ENCODE measurements around the gene UBE2J2.

The UBE2J2 gene

DNA sequence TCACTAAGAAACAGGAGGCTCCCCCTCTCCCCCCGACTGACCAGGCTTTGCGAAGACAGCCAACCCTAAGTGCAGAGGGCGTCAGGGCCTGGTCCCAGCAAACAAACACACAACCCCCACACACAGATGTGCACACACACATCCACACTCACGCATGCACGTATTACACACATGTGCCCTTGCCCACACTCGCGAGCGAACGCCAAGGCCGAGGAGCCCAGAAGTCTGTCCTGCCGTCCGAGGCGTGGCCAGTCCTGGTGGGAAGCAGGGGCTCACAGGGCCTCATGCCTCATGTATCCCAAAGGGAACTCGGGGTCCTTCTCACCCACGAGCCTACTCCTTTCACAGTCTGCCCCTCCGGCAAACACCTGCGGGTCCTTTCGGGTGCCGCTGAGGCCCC lies 43.9 kb downstream of the UBE2J2 start:
- no peak for DNase-seq

- no peak for DNase-seq
Measured at GRCh38 chr1:1228596-1229321, 44.9 kb downstream of the UBE2J2 start.

DNA sequence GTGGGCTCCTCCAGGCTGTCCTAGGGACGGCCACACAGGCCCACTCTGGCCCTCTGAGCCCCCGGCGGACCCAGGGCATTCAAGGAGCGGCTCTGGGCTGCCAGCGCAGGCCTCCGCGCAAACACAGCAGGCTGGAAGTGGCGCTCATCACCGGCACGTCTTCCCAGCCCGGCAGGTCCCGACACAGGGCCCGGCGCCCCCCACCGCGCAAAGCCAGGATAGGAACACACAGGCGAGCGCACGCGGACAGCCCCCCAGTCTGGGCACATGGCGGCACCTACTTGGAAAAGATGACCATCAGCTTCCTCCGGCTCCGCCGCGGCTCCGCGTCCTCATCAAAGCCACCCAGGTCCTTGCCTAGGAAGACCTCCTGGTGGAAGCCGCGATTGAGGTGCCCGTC lies 45.5 kb downstream of the UBE2J2 start:
- DNase-seq, result no peak

- DNase-seq, result no peak
Measured at GRCh38 chr1:1227386-1227785, 46.3 kb downstream of the UBE2J2 start.

DNA sequence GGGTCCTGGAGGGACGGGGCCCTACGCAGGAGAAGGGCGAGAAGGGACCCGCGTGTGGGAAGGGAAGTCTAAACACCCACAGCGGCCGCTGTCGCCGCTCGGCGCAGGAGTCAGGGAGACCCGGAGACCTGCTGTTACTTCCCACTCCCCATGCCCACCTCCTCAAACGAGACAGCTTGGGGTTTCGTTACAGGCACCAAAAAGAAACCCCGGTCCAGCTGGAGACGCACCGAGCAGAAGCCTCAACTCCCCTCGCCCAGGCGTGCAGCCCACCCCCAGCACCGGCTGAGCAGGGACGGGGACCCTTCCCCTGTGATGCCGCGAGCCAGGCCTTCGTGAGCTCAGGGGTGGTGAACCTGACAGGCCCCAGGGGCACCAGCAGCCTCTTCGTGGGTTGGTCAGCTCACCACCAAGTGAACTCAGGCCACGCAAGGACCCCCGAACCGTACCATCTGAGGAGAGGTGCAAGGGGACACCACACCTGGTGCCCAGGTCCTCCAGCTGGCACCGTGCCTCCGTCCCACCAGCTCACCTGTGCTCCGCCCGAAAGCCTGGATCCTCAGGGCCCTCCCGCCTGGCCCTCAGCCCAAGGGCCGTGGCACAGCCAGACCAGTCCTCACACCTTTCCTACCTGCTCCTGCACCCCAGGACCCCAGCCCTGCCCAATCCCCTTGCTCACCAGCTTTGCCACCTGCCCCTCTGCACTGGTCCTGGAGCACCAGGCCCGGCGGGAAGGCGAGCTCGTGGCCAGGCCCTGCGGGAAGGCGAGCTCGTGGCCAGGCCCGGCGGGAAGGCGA lies 46.9 kb downstream of the UBE2J2 start:
- no peak for DNase-seq

- peak in 1 of 56 donors; percentile 12 for DNase-seq
Measured at GRCh38 chr1:1225913-1226312, 47.7 kb downstream of the UBE2J2 start.

- DNase-seq, result no peak
Measured at GRCh38 chr1:1225238-1225845, 48.3 kb downstream of the UBE2J2 start.

DNA sequence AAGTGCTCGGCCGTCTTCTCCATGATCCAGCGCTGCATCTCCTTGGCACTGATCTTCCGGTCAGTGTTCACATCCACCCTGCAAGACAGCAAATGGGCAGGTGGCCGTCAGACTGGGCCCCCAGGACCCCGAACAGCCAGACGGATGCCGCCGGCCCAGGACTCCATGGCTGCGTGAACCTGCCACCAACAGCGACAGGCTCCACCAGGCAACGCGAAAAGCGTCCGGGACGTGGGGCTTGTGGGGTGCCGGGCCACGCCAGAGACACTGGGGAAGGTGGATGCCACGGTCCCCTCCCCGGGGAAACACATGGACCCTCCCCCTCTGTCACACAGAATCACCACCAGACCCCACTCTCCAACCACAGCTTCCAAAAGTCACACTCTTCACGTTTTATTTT lies 49.8 kb downstream of the UBE2J2 start:
- DNase-seq, result no peak

GRCh38 chr1:1223321-1223720 lies 50.3 kb downstream of the UBE2J2 start:
- DNase-seq, result no peak

GRCh38 chr1:1222575-1223225 lies 51.0 kb downstream of the UBE2J2 start:
- DNase-seq, result no peak

- DNase-seq, result no peak
Measured at GRCh38 chr1:1221887-1222574, 51.6 kb downstream of the UBE2J2 start.

DNA sequence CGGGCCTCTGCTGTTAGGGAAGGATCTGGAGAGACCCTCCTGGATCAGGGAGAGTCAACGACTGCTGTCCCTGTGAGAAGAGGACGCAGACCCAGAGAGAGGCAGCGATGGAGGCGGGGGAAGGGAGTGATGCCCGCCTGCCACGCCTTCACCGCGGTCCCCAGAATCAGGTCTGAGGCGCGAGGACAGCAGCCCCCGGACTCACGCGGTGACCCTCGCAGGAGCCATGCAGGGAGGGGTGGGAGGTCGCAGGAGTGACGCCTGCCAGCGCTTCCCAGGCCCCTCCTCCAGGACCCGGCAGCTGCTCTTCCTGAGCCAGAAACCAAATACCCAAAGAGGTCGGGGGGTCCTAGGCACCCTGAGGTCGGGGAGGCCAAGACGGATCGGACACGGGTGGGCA lies 53.5 kb downstream of the UBE2J2 start:
- DNase-seq, result no peak

DNA sequence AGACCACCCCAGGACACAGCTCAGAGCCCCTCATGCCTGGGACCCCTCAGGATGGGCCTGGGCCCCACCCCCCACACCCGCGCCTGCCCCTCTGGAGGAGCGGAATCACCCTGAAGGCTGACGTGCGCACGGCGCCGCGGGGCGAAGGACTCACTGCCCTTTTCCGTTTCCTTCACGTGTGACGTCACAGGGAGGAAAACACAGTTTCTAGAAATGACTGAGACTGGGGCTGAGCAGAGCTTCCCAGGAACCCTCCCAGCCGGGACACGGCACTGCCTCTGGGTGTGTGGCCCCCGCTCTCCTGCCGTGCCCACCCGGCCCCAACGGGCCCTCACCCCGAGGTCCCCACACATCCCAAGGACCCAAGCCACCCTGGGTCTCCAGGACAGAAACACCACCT lies 54.3 kb downstream of the UBE2J2 start:
- DNase-seq, result no peak

DNA sequence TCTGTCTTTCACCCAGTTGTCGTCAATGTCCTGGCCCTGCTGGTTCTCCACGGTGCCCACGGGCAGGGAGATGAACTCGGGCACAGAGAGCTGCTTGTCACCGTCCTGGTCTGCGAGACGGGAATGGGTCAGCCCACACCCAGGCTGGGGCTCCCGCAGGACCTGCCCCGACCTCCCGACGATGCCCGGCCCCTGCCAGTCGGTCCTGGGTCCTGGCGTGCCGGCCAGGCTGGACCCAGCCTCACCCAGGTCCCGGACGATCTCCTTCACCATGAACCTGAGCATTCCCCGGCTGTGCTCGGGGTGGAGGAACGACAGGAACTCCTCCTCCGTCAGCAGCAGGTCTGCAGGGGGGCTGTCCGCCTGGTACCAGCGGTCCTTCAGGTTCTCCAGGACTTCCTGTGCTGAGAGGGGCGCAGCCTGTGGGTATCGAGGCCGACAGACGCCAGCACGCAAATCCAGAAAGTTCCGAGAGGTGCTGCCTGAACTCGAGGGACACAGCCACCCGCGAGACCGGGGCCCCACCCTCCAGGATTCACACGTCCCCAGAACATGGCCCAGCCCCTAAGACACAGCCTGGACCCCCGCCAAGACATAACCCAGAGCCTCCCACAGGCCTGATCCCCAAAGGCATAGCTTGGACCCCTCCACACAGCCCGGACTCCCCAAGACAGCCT lies 55.0 kb downstream of the UBE2J2 start:
- DNase-seq, result peak in 1 of 56 donors; percentile 7

GRCh38 chr1:1217621-1218523 lies 55.8 kb downstream of the UBE2J2 start:
- peak in 8 of 56 donors; percentile 7 to 28 (median 20) for DNase-seq

DNA sequence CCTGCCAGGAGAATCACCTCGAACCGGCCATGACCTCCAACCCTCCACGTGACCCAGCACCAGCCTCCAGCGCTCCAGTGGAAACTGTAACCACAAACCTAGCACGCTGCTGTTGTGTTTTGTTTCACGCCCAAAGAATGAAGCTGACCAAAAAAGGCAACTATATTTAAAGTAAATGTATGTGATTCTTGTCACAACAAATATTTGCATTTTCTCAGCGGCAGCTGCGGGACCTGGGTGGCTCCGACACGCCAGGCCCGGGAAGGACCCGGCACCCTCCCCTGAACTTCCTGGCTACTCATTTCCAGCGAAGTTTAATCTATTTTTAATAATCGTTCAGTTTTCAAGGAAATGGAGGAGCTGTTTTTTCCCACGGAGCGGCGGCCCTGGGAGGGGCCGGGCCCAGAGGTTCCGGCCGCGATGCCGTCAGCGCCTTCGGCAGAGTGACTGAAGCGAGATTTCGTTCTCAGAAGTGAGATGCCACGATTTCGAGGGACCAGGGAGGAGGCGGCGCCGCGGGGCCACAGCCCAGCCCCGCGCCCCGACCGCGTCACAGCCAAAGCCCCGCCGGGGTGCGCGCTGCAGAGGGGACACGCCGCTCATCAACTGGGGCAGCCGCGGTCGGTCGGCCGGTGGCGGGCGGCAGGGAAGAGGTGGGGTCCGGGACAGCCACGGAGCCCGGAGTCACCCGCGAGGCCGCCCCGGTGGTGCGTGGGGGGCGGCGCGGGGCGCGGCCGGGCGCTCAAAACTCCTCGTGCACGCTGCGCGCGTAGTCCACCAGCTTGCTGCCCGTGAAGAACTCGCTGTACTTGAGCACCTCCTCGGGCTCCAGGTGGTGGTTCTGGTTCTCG lies 56.7 kb downstream of the UBE2J2 start:
- DNase-seq, result no peak

DNA sequence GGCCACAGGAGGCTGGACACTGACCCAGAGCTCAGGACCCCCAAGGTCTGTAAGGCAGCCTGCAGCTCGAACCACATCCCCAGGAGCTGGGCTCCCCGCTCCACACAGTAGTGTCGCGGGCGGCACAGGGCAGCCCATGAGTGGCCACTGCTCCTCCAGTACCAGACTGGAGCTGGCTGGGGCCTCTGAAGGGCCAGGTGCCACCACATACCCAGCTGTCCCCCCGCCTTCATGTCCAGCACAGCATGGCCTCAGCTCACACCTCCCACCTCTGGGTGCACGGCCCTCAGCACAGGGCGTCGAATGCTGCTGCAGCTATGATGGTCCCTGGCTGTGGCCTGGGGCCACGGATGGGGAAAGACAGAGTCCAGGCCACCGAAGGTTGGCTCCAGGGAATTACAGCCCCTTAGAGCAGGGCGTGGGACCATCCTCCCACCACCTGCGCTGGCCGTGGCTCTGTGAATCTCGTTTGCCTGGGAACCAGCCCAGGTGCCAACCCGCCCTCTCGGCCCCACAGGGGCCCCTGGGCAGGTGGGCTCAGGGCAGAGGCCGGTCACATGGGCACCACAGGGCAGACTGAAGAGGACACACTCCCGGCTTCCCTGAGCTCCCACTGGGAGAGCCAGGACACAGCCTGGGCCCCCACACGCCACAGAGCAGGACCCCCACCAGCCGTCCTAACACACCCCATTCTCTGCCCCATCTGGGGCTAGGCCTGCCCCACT lies 57.6 kb downstream of the UBE2J2 start:
- DNase-seq, result no peak

All from amygdala (tissue), 56 donors.